ENCODE results near the gene CRAMP1.
"Not testable (repeated sequence)": the region's sequence is repeated elsewhere in the genome, so short reads cannot be mapped to it uniquely, and the experiment has no call there.

CRAMP1 gene

DNA sequence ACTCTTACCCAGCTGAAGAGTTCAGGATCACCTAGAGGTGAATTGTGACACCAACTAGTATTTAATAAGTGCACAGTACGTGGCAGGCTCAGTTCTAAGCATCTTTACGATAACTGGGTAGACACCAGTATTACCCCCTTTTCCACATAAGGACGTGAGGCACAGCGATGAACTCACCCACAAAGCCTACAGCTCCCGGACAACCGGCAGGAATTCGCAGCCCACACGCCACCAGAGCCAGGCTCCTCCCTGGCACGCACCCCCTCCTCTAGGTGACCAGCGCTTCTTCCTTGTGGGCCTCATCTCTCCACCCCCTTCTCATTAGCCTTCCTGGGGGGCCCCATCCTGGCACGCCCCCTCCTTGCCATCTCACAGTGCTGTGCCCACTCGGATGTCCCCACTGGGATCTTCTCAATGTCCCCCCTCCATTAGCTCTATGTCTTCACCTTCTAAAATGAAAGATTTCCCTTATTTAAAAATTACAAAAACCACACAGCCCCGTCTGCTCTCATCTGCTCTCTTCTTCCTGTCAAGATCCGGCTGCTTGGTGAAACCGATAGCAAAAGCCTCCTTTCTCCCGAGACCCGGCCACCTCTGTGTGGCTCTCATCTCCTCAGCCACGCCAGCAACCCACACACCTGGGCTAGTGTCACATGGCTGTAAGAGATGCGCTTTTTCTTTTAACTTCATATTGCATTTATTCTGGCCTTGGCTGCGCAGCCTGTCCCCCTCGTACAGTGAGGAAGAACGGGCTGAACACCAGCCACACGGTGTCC is 21.0 kb upstream of the CRAMP1 start:
- Histone ChIP-seq H4K91ac (ENCODE audit: low read depth, low read length, poor library complexity) (no peak overlapping the region), H2AFZ (ENCODE audit: low read length) (no peak overlapping the region), H3K14ac (ENCODE audit: low read length) (no peak overlapping the region), H3K23ac (ENCODE audit: low read depth, low read length, poor library complexity) (no peak overlapping the region), H3K36me3 (replicated peaks in 1 of 2; ENCODE audit: control insufficient read depth in 2 of 2, insufficient read depth in 2 of 2, low read length in 2 of 2) (peaks cover 47 to 78% of the 10 kb centered on the region in 2 donors), H2BK5ac (ENCODE audit: low read length) (no peak overlapping the region), H3K4me3 (ENCODE audit: low read length in 2 of 2) (no peak overlapping the region), H3K79me1 (ENCODE audit: low read depth, low read length) (peaks cover 4% of the 10 kb centered on the region), H2AK5ac (ENCODE audit: low read depth, low read length) (no peak overlapping the region), H2BK120ac (ENCODE audit: low read depth, low read length) (no peak overlapping the region), H3K9ac (ENCODE audit: low read depth, low read length, poor library complexity) (peak overlapping the region; percentile 50), H2BK15ac (ENCODE audit: low read length) (no peak overlapping the region), H3K9me3 (replicated peaks in 1 of 2; ENCODE audit: control insufficient read depth in 2 of 2, insufficient read depth in 1 of 2, low read depth in 1 of 2, low read length in 2 of 2) (no peaks in the 10 kb centered on the region), H3K4ac (ENCODE audit: low read length) (no peak overlapping the region), H2BK12ac (ENCODE audit: low read length) (no peak overlapping the region), H3K4me1 (ENCODE audit: control insufficient read depth in 2 of 2, insufficient read depth in 1 of 2, low read depth in 1 of 2, low read length in 2 of 2) (peaks cover 0 to 2% of the 10 kb centered on the region in 2 donors), H3K27ac (replicated peaks; ENCODE audit: low read length) (no peak overlapping the region), H3K27me3 (ENCODE audit: control insufficient read depth in 3 of 3, insufficient read depth in 3 of 3, low read depth in 1 of 3, low read length in 3 of 3) (no peaks in the 10 kb centered on the region), H3K4me2 (ENCODE audit: insufficient read depth, low read length, poor library complexity, severe bottlenecking) (no peak overlapping the region), H4K8ac (ENCODE audit: low read depth, low read length) (no peak overlapping the region), H3K18ac (ENCODE audit: low read length) (no peak overlapping the region)
- WGBS, 2 donors (ENCODE audit: extremely low coverage in 2 of 2, insufficient read length in 2 of 2, insufficient replicate concordance in 1 of 2): no CpG with 5 or more reads among the region's 23 CpGs
- DNase-seq (ENCODE audit: low spot score): no peak

DNA sequence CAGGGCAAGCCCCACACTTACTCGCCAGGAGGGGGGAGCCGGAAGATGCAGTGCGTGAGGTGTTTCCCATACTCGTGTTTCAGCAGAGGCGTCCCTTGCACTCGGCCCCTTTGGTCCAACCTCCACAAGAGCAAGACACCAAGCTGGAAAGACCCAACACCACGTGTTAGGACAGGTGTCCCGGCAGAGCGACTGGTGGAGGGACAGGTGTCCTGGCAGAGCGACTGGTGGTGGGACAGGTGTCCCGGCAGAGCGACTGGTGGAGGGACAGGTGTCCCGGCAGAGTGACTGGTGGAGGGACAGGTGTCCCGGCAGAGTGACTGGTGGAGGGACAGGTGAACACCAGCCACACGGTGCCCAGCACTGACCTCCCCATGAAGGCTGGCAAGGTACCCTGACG is 19.7 kb upstream of the CRAMP1 start:
- Histone ChIP-seq H2AK5ac (ENCODE audit: low read depth, low read length) (no peak overlapping the region), H3K36me3 (replicated peaks in 1 of 2; ENCODE audit: control insufficient read depth in 2 of 2, insufficient read depth in 2 of 2, low read length in 2 of 2) (peaks cover 37 to 78% of the 10 kb centered on the region in 2 donors), H3K4me2 (ENCODE audit: insufficient read depth, low read length, poor library complexity, severe bottlenecking) (no peak overlapping the region), H3K27ac (replicated peaks; ENCODE audit: low read length) (no peak overlapping the region), H2BK120ac (ENCODE audit: low read depth, low read length) (no peak overlapping the region), H2BK5ac (ENCODE audit: low read length) (no peak overlapping the region), H3K4me1 (ENCODE audit: control insufficient read depth in 2 of 2, insufficient read depth in 1 of 2, low read depth in 1 of 2, low read length in 2 of 2) (no peaks in the 10 kb centered on the region), H2BK12ac (ENCODE audit: low read length) (no peak overlapping the region), H3K23ac (ENCODE audit: low read depth, low read length, poor library complexity) (peak overlapping the region; percentile 20), H4K91ac (ENCODE audit: low read depth, low read length, poor library complexity) (no peak overlapping the region), H3K18ac (ENCODE audit: low read length) (no peak overlapping the region), H3K9me3 (replicated peaks in 1 of 2; ENCODE audit: control insufficient read depth in 2 of 2, insufficient read depth in 1 of 2, low read depth in 1 of 2, low read length in 2 of 2) (peaks cover 0 to 3% of the 10 kb centered on the region in 2 donors), H3K4me3 (ENCODE audit: low read length in 2 of 2) (no peak overlapping the region), H2BK15ac (ENCODE audit: low read length) (no peak overlapping the region), H3K4ac (ENCODE audit: low read length) (no peak overlapping the region), H2AFZ (ENCODE audit: low read length) (no peak overlapping the region), H4K8ac (ENCODE audit: low read depth, low read length) (peak overlapping the region; percentile 17), H3K14ac (ENCODE audit: low read length) (no peak overlapping the region), H3K79me1 (ENCODE audit: low read depth, low read length) (peaks cover 7% of the 10 kb centered on the region), H3K9ac (ENCODE audit: low read depth, low read length, poor library complexity) (peak overlapping the region; percentile 21), H3K27me3 (ENCODE audit: control insufficient read depth in 3 of 3, insufficient read depth in 3 of 3, low read depth in 1 of 3, low read length in 3 of 3) (no peaks in the 10 kb centered on the region)
- WGBS, 2 donors (ENCODE audit: extremely low coverage in 2 of 2, insufficient read length in 2 of 2, insufficient replicate concordance in 1 of 2): no CpG with 5 or more reads among the region's 16 CpGs
- no peak for DNase-seq (ENCODE audit: low spot score)

DNA sequence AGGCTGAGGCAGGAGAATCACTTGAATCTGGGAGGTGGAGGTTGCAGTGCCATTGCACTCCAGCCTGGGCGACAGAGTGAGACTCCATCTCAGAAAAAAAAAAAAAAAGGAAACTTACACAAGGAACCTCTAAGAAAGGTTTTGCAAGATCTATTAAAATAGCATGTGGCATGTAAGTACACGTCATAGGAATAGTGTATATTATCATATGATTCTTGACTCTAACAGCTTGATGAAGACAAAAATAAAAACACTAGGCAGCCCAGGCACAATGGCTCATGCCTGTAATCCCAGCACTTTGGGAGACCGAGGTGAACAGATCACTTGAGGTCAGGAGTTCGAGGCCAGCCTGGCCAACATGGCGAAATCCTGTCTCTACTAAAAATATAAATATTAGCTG is 16.6 kb upstream of the CRAMP1 start:
- not testable (repeated sequence) for H3K79me1 ChIP-seq (ENCODE audit: low read depth, low read length); H2BK15ac ChIP-seq (ENCODE audit: low read length); H4K91ac ChIP-seq (ENCODE audit: low read depth, low read length, poor library complexity); H3K4me3 ChIP-seq (ENCODE audit: low read length in 2 of 2); H2AK5ac ChIP-seq (ENCODE audit: low read depth, low read length); H3K27me3 ChIP-seq (ENCODE audit: control insufficient read depth in 3 of 3, insufficient read depth in 3 of 3, low read depth in 1 of 3, low read length in 3 of 3); H3K18ac ChIP-seq (ENCODE audit: low read length); H3K9ac ChIP-seq (ENCODE audit: low read depth, low read length, poor library complexity); H3K4ac ChIP-seq (ENCODE audit: low read length); H3K4me1 ChIP-seq (ENCODE audit: control insufficient read depth in 2 of 2, insufficient read depth in 1 of 2, low read depth in 1 of 2, low read length in 2 of 2); H4K8ac ChIP-seq (ENCODE audit: low read depth, low read length); H2BK120ac ChIP-seq (ENCODE audit: low read depth, low read length); H2AFZ ChIP-seq (ENCODE audit: low read length); DNase-seq (ENCODE audit: low spot score); H2BK5ac ChIP-seq (ENCODE audit: low read length); H3K14ac ChIP-seq (ENCODE audit: low read length); H3K4me2 ChIP-seq (ENCODE audit: insufficient read depth, low read length, poor library complexity, severe bottlenecking); H3K27ac ChIP-seq (replicated peaks; ENCODE audit: low read length); H2BK12ac ChIP-seq (ENCODE audit: low read length); H3K9me3 ChIP-seq (replicated peaks in 1 of 2; ENCODE audit: control insufficient read depth in 2 of 2, insufficient read depth in 1 of 2, low read depth in 1 of 2, low read length in 2 of 2); H3K23ac ChIP-seq (ENCODE audit: low read depth, low read length, poor library complexity)
- no CpG with 5 or more reads among the region's 5 CpGs for WGBS, 2 donors (ENCODE audit: extremely low coverage in 2 of 2, insufficient read length in 2 of 2, insufficient replicate concordance in 1 of 2)
- H3K36me3 ChIP-seq (replicated peaks in 1 of 2; ENCODE audit: control insufficient read depth in 2 of 2, insufficient read depth in 2 of 2, low read length in 2 of 2): peaks cover 20 to 62% of the 10 kb centered on the region in 2 donors

DNA sequence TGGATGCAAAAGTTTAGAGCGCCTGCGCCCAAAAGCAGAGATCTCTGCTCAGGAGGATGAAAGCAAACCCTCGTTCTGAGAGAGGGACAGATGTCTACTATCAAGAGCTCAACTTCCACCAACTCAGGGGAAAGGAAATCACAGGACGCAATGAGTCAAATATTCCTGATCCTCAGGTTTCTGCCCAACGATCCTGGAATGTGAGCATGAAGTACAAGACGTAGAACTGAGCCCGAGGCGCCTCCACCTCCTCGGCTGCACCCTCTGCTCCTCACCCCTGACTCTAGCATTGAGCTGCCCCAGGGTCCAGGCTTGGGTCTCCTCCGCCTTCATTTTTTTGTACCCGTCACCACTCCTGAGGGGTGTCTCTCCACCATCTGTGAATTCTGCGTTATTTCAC is 15.6 kb upstream of the CRAMP1 start:
- H3K9me3 ChIP-seq (replicated peaks in 1 of 2; ENCODE audit: control insufficient read depth in 2 of 2, insufficient read depth in 1 of 2, low read depth in 1 of 2, low read length in 2 of 2): peaks cover 0 to 6% of the 10 kb centered on the region in 2 donors

More for the DNA sequence above, 15.6 kb upstream of the CRAMP1 start:
- DNase-seq (ENCODE audit: low spot score): no peak
- Histone ChIP-seq H2AFZ (ENCODE audit: low read length) (no peak overlapping the region), H4K8ac (ENCODE audit: low read depth, low read length) (no peak overlapping the region), H3K23ac (ENCODE audit: low read depth, low read length, poor library complexity) (no peak overlapping the region), H2BK15ac (ENCODE audit: low read length) (no peak overlapping the region), H3K4me1 (ENCODE audit: control insufficient read depth in 2 of 2, insufficient read depth in 1 of 2, low read depth in 1 of 2, low read length in 2 of 2) (no peaks in the 10 kb centered on the region), H3K27ac (replicated peaks; ENCODE audit: low read length) (no peak overlapping the region), H3K4ac (ENCODE audit: low read length) (no peak overlapping the region), H3K36me3 (replicated peaks in 1 of 2; ENCODE audit: control insufficient read depth in 2 of 2, insufficient read depth in 2 of 2, low read length in 2 of 2) (peaks cover 20 to 64% of the 10 kb centered on the region in 2 donors), H3K27me3 (ENCODE audit: control insufficient read depth in 3 of 3, insufficient read depth in 3 of 3, low read depth in 1 of 3, low read length in 3 of 3) (no peaks in the 10 kb centered on the region), H3K14ac (ENCODE audit: low read length) (no peak overlapping the region), H3K79me1 (ENCODE audit: low read depth, low read length) (peaks cover 5% of the 10 kb centered on the region), H2BK12ac (ENCODE audit: low read length) (no peak overlapping the region), H3K4me2 (ENCODE audit: insufficient read depth, low read length, poor library complexity, severe bottlenecking) (no peak overlapping the region), H2BK120ac (ENCODE audit: low read depth, low read length) (no peak overlapping the region), H2AK5ac (ENCODE audit: low read depth, low read length) (no peak overlapping the region), H3K18ac (ENCODE audit: low read length) (no peak overlapping the region), H2BK5ac (ENCODE audit: low read length) (no peak overlapping the region), H3K9ac (ENCODE audit: low read depth, low read length, poor library complexity) (no peak overlapping the region), H3K4me3 (ENCODE audit: low read length in 2 of 2) (no peak overlapping the region), H4K91ac (ENCODE audit: low read depth, low read length, poor library complexity) (no peak overlapping the region)
- WGBS, 2 donors (ENCODE audit: extremely low coverage in 2 of 2, insufficient read length in 2 of 2, insufficient replicate concordance in 1 of 2): no CpG with 5 or more reads among the region's 12 CpGs

Data from neuronal stem cell (in vitro differentiated cells).